ENCODE results near the gene SYT1. TPM values are rescaled to one million over a fixed set of nuclear protein-coding genes. Genes with fewer than 3 reads are reported as not detected.

The SYT1 gene
- total RNA-seq, 1 experiment from 2014 or later: 15.8 TPM

- Histone ChIP-seq H2BK120ac (ENCODE audit: low read depth, low read length, poor library complexity, severe bottlenecking) (no peak overlapping the region), H3K9me3 (ENCODE audit: control insufficient read depth, low read depth, low read length) (no peaks in the 10 kb centered on the region), H3K23ac (ENCODE audit: insufficient read length, low read depth, low read length) (no peak overlapping the region), H3K79me2 (ENCODE audit: insufficient read depth, low read length) (peaks cover 2% of the 10 kb centered on the region; the same call in 1 of the 2 replicates), H3K4me1 (ENCODE audit: insufficient read depth, low read length) (peaks cover 6% of the 10 kb centered on the region), H3K14ac (ENCODE audit: insufficient read depth, low read length) (no peak overlapping the region), H4K91ac (ENCODE audit: insufficient read length, low read depth, low read length) (no peak overlapping the region), H3T11ph (ENCODE audit: low read length) (no peak overlapping the region), H3K79me1 (ENCODE audit: insufficient read depth, low read depth, low read length, poor library complexity, severe bottlenecking) (no peaks in the 10 kb centered on the region), H2BK12ac (ENCODE audit: insufficient read length, low read depth, low read length) (no peak overlapping the region), H3K56ac (ENCODE audit: insufficient read length, low read depth, low read length) (no peak overlapping the region), H3K4ac (ENCODE audit: low read depth, low read length) (no peak overlapping the region), H3K23me2 (ENCODE audit: insufficient read length, low read depth, low read length, poor library complexity, severe bottlenecking) (no peaks in the 10 kb centered on the region), H2AFZ (ENCODE audit: low read length) (no peak overlapping the region), H3K9ac (ENCODE audit: extremely low read depth, insufficient read length, low read length) (no peak overlapping the region), H3K27ac (ENCODE audit: insufficient read length, low read depth, low read length) (no peak overlapping the region), H4K8ac (replicated peaks; ENCODE audit: insufficient read length, low read depth, low read length) (no peak overlapping the region), H3K4me2 (ENCODE audit: insufficient read depth, insufficient read length, low read length) (no peak overlapping the region), H4K5ac (ENCODE audit: insufficient read length, low read depth, low read length) (no peak overlapping the region), H2AK5ac (ENCODE audit: insufficient read length, low read length) (no peak overlapping the region), H2BK20ac (ENCODE audit: low read depth, low read length, poor library complexity, severe bottlenecking) (no peak overlapping the region), H2BK15ac (ENCODE audit: low read depth, low read length) (no peak overlapping the region), H3K27me3 (ENCODE audit: insufficient read depth, low read length) (no peaks in the 10 kb centered on the region), H2BK5ac (ENCODE audit: insufficient read length, low read length) (no peak overlapping the region), H4K20me1 (ENCODE audit: control insufficient read depth, insufficient read depth, insufficient read length) (no peaks in the 10 kb centered on the region), H3K18ac (ENCODE audit: insufficient read length, low read depth, low read length) (no peak overlapping the region)
- Mint-ChIP-seq H3K36me3 (ENCODE audit: insufficient read depth in 1 of 3, low read depth in 3 of 3) (no peaks in the 10 kb centered on the region), H3K27ac (0 out of 7 replicates have a peak overlapping the region, but pooled peaks of 2 of the 3 experiments have one; percentile 9 to 65), H3K4me3 (peak overlapping the region in 1 of 2 experiments; percentile 60; a peak in 1 of 5 replicates), H3K4me1 (peaks cover 27 to 30% of the 10 kb centered on the region in 2 experiments), H3K27me3 (ENCODE audit: low read depth) (no peaks in the 10 kb centered on the region), H3K9me3 (no peaks in the 10 kb centered on the region)
- no peak for DNase-seq
- no peak for TF ChIP-seq CTCF (conservative IDR thresholded peaks at IDR 0.05)
- WGBS (ENCODE audit: extremely low coverage, insufficient read length, low lambda C conversion rate): no CpG with 5 or more reads among the region's 2 CpGs
These were observed 220.6 kb downstream of the SYT1 start for GRCh38 chr12:79085106-79085682.

Data from H9 (cell line).